HG03460 (cell line): Measurements from ENCODE around the gene DMBT1.

Source experiments
- ATAC-seq: cut with Tn5 transposase; IDR thresholded peaks from one replicate; pipeline ENCODE4 v1.9.1; 2021; ENCODE audit not compliant: unreplicated experiment

The DMBT1 gene

DNA sequence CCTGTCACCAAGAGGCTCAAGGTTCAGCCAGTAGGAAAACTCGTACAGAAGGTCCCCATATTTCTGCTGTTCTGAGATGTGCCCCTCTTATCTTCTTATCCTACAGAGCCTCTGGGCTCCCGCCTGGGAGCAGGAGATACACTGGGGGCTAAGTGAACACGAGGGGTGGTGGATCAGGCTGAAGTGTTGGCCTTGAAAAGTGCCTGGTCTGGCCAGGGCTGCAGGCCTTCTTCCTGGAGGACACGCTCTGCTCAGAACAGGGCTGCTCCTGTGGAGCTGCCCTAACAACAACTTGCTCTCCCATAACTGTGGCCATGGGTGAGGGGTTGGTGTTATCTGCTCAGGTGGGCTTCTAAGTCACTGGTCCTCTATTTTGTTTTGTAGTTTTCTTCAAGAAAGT lies 105.4 kb downstream of the DMBT1 start:
- ATAC-seq = no peak

GRCh38 chr10:122669045-122669444 lies 108.5 kb downstream of the DMBT1 start:
- no peak for ATAC-seq

DNA sequence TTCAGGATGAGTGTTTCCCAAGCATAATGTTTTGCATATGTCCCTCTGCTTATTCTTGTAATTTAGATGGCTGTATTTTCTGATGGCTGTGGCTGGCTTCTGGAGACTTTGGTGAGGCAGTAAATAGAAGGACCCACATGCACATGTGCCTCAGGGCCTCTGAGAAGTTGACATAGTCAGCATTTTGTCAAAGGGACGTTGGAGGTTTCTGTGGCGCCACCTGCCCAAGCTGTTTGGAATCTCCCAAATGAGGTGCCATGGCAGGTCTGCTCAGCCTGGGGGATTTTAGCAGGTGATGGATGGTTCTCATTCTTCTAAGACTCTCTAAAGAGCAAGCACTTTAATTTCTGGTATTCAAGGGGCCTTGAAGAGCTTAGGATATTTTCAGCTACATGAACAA lies 109.3 kb downstream of the DMBT1 start:
- ATAC-seq = no peak

DNA sequence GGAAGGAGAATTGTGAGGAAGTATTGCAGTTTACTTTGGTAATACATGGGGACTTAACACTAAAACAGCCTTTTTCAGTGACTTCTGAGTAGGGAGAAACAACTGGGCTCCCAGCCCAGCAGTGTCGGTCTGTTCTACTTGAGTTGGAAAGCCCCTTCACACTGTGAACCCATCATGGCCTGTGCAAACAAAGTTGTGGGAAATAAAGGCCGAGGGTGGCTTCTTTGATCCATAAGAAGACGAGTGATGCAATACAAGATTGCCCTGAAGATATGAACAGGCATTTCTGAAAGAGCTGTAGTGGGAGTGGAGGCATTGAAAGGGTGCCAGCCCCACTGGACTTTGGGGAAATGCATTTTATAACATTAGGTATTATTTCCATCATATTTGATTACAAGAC lies 110.8 kb downstream of the DMBT1 start:
- no peak for ATAC-seq

- ATAC-seq = no peak
These were observed 112.1 kb downstream of the DMBT1 start for GRCh38 chr10:122672655-122673054.

DNA sequence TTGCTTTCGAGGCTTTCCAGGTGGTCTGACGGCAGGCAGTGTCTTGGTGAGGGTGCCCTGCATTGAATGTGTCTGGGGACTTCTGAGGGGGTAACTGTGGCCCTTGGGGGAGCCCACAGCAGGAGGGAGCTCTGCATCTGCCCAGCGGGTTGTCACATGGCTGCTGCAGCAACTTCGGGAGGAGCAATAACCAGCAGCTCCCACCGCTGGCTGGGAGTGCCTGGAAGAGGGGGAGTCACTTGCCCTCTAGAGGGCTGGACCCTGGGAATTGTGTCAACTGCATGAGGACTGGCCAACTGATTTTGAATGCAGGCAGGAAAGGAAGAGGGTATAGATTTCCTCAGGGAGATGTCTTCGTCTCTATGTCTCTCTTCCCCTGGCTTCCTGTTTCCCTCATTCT lies 112.7 kb downstream of the DMBT1 start:
- no peak for ATAC-seq

GRCh38 chr10:122673731-122674130 lies 113.2 kb downstream of the DMBT1 start:
- no peak for ATAC-seq

GRCh38 chr10:122674781-122675180 lies 114.2 kb downstream of the DMBT1 start:
- ATAC-seq = no peak

DNA sequence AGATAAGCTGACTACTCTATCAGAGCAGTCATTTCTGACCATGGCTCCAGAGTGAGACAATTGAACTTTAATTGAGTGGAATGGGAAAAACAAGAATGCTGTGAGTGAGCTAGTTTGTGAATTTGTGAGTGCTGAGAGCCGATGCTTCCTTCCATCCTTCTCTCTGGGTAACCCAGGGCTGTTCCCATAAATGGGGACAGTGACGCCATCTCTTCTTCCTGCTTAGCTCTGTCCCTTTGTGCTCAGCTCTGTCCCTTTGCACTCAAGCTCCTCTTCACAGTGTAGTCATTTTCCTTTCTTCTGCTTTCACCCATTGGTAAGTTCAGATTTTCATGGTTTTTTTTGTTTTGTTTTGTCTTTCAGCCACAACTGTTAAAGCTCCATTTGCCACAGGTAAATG lies 114.7 kb downstream of the DMBT1 start:
- no peak for ATAC-seq

DNA sequence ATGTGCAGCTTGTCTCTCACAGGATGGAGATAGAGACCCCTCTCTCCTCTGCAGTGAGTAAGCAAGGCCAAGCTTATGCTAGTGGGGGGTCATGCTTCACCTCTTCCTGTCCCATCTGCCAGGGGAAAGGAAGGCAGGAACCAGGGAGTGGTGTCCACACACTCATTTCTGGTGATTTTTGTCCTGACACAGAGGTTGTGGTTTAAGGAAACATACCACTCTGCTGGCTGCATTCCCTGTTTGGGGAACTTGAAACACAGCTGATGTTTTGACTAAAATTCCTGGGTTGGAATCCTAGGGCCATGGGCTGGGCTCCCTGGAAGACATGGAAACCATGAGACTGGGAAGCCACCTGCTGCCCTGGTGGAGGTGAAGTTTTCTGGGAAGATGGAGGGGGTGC lies 117.7 kb downstream of the DMBT1 start:
- ATAC-seq = no peak

- ATAC-seq = no peak
These were observed 122.0 kb downstream of the DMBT1 start for GRCh38 chr10:122682522-122682921.

DNA sequence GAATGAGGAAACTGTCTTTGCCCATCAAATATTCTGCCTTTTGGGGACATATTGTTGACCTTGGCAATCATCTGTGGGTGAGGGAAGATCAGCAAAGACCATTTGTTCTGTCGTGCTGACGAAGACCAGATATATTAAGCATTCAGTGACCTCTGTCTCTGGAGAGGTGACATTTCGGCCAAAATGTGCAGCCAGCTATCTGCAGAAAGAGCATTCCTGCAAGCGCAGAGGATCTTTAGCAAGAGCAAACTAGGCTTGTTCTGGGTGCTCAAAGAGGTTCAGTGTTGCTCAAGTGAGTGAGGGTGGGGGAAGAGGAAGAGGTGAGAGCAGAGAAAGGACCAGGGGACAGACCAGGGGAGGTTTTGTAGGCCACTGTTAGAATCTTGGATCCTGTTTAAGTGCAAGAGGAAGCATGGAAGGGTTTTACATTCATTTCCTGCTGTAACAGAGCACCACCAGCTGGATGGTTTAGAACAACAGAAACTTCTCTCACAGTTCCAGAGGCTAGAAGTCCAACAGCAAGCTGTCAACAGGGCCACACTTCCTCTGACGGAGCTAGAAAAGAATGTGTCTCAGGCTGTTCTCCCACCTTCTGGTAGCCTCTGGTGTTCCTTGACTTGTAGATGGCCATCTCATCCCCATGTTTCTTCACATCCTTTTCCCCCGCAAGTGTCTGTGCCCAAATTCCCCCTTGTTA lies 127.9 kb downstream of the DMBT1 start:
- no peak for ATAC-seq

DNA sequence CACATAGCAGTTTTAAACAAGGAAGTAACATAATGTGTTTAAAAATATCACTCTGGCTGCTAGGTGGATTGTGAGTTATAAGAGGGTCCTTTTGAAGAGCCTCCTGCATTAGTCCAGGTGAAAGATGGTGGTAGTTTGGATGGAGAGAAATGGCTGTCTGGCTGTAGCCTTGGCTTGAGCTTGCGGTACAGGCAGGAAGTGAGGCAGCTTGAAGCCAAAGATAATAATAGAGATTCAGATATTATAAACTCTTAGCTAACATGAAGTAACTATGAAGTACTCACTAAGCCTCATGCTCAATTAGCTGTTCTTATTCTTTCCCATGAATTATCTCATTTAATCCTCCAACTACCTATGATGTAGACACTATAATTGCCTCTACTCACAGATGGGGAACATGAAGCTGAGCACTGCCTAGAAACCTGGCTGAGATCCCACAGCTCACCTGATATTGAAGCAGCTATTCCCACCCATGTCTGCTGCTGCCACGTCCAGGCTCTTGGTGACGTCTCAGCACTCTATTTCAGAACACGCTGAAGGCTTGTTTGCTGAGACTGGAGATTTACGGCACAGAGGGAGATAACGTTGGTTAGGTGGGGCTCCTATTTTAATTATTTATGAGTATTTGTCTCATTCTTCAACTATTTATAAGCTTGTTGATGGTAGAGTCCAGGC lies 128.7 kb downstream of the DMBT1 start:
- ATAC-seq = no peak

DNA sequence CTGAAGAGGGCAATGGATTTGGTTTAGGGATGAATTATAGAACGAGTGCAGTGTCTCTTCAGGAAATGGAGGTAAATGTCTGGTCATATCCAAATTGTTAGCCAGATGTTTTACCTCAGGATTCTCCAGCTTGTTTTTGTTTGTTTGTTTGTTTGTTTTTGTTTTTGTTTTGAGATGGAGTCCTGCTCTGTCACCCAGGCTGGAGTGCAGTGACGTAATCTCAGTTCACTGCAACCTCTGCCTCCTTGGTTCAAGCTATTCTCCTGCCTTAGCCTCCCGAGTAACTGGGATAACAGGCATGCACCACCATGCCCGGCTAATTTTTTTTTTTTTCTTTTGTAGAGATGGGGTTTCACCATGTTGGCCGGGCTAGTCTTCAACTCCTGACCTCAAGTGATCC lies 132.2 kb downstream of the DMBT1 start:
- ATAC-seq = no peak
